DND-41 (cell line): ENCODE measurements around the gene CNPPD1.

Experiments
- ATAC-seq: fragments of 200-7000 bp; cut with Tn5 transposase; 3 replicates; pipeline ENCODE4 v1.9.1; 2021; ENCODE audit warnings: low read depth; ENCODE audit not compliant: insufficient read depth
- DNase-seq: peaks from one replicate; pipeline ENCODE4 v3.0.0-alpha.2; 2020
- H2AFZ ChIP-seq: 2 replicates; pipeline ENCODE4 v1.6.0; 2012; ENCODE audit warnings: low read depth, low read length
- H3K27ac ChIP-seq: 2 replicates; pipeline ENCODE4 v1.5.1; 2012; ENCODE audit warnings: low read length, inconsistent platforms
- H3K27me3 ChIP-seq: fragments of 200-600 bp; sonication (generic); 2 replicates; pipeline ENCODE4 v1.6.0; 2012; ENCODE audit warnings: low read length, mild to moderate bottlenecking, inconsistent platforms; ENCODE audit not compliant: insufficient read depth, poor library complexity
- H3K36me3 ChIP-seq: 2 replicates; pipeline ENCODE4 v1.5.1; 2012; ENCODE audit warnings: low read length, inconsistent platforms; ENCODE audit not compliant: insufficient read depth
- H3K4me1 ChIP-seq: 2 replicates; pipeline ENCODE4 v1.5.1; 2012; ENCODE audit warnings: mild to moderate bottlenecking, low read length; ENCODE audit not compliant: insufficient read depth
- H3K4me2 ChIP-seq: 2 replicates; pipeline ENCODE4 v1.6.0; 2012; ENCODE audit warnings: mild to moderate bottlenecking, moderate library complexity, low read length, inconsistent platforms; ENCODE audit not compliant: insufficient read depth
- H3K4me3 ChIP-seq, 2 experiments: fragments of 200-600 bp in 1 of 2; shearing (Covaris generic) in 1 of 2; 2 replicates each; pipeline ENCODE4 v1.5.1; 2012 to 2016; ENCODE audit warnings: inconsistent platforms in 2 of 2, low read length in 2 of 2, mild to moderate bottlenecking in 2 of 2, low read depth in 1 of 2, moderate library complexity in 1 of 2
- H3K79me2 ChIP-seq: 2 replicates; pipeline ENCODE4 v1.6.0; 2012; ENCODE audit warnings: low read length, inconsistent platforms; ENCODE audit not compliant: insufficient read depth
- H3K9ac ChIP-seq: 2 replicates; pipeline ENCODE4 v1.6.0; 2012; ENCODE audit warnings: low read depth, mild to moderate bottlenecking, inconsistent platforms, low read length, moderate library complexity
- H3K9me3 ChIP-seq: 2 replicates; pipeline ENCODE4 v1.5.1; 2012; ENCODE audit warnings: low read length, moderate library complexity, mild to moderate bottlenecking, inconsistent platforms; ENCODE audit not compliant: insufficient read depth, severe bottlenecking
- H4K20me1 ChIP-seq: 2 replicates; pipeline ENCODE4 v1.6.0; 2012; ENCODE audit warnings: low read length; ENCODE audit not compliant: insufficient read depth
- CTCF ChIP-seq: IDR thresholded peaks from 2 replicates; pipeline ENCODE4 v1.5.1; 2012; ENCODE audit warnings: borderline replicate concordance, low read length, moderate library complexity, mild to moderate bottlenecking; ENCODE audit not compliant: poor library complexity, severe bottlenecking; ENCODE audit errors: extremely low read depth
- EZH2 ChIP-seq: IDR thresholded peaks from 3 replicates; pipeline ENCODE4 v1.6.1; 2012; ENCODE audit warnings: borderline replicate concordance, low read depth, mild to moderate bottlenecking, moderate library complexity, low read length, inconsistent platforms; ENCODE audit not compliant: severe bottlenecking

The CNPPD1 gene

DNA sequence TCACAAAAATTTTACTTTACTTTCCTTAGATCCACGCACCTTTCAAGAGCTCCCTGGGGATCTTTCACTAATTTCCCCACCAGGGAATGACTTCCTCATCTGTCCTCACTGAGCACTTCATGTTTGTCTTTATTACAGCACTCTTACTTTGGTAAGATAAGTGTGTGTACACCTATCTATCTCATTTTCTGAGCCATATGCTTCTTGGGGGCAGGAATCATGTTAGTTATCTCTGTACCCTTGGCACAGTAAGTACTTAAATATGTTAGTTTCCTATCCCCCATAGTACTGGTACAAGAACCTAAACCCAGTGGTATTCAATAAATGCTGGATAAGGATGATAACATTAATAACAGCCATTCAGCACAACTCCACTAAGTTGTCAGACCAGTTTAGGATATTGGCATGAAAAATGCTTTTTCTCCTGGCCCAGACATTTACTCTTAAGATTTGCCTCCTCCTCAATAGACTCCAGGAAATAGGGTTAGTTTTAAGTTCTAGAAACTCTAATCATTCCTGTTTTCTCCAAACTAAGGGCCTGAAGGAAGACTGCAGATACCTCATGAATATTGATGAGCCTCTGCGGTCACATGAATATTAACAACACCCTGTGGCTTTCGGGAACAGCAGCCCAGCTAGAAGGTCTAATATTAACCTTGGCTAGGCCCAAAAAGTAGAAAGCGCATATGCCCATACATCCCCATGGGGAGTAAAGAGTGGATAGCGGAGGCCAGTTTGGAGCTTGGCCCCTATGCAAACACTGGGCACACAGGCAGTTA, 54.3 kb downstream of the CNPPD1 start:
- H2AFZ ChIP-seq = no peak overlapping the region
- H3K4me2 ChIP-seq = no peak overlapping the region
- H3K4me3 ChIP-seq = no peak overlapping the region
- TF ChIP-seq EZH2 = no peak
- no peak for TF ChIP-seq CTCF
- H3K79me2 ChIP-seq = no peaks in the 10 kb centered on the region
- ATAC-seq (no peak), DNase-seq (no peak)
- peaks cover 4% of the 10 kb centered on the region; the same call in 1 of the 2 replicates for H4K20me1 ChIP-seq
- no peak overlapping the region for H3K27ac ChIP-seq
- H3K9me3 ChIP-seq = no peaks in the 10 kb centered on the region
- H3K4me1 ChIP-seq = no peaks in the 10 kb centered on the region
- no peak overlapping the region for H3K9ac ChIP-seq
- H3K36me3 ChIP-seq = no peaks in the 10 kb centered on the region
- H3K27me3 ChIP-seq = no peaks in the 10 kb centered on the region
